Kidney tubule cell (primary cell): Measurements from ENCODE around the gene ACD.

Experiments used
- DNase-seq: peaks from one replicate; pipeline ENCODE4 v3.0.0-alpha.2; 2018; ENCODE audit warnings: low spot score

The ACD gene

DNA sequence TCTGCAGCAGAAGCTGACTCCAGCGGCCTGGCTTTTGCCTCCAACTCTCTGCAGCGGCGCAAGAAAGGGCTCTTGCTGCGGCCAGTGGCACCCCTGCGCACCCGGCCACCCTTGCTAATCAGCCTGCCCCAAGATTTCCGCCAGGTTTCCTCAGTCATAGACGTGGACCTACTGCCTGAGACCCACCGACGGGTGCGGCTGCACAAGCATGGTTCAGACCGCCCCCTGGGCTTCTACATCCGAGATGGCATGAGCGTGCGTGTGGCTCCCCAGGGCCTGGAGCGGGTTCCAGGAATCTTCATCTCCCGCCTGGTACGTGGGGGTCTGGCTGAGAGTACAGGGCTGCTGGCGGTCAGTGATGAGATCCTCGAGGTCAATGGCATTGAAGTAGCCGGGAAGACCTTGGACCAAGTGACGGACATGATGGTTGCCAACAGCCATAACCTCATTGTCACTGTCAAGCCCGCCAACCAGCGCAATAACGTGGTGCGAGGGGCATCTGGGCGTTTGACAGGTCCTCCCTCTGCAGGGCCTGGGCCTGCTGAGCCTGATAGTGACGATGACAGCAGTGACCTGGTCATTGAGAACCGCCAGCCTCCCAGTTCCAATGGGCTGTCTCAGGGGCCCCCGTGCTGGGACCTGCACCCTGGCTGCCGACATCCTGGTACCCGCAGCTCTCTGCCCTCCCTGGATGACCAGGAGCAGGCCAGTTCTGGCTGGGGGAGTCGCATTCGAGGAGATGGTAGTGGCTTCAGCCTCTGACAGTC lies 2.0 kb upstream of the ACD start:
- no peak for DNase-seq

DNA sequence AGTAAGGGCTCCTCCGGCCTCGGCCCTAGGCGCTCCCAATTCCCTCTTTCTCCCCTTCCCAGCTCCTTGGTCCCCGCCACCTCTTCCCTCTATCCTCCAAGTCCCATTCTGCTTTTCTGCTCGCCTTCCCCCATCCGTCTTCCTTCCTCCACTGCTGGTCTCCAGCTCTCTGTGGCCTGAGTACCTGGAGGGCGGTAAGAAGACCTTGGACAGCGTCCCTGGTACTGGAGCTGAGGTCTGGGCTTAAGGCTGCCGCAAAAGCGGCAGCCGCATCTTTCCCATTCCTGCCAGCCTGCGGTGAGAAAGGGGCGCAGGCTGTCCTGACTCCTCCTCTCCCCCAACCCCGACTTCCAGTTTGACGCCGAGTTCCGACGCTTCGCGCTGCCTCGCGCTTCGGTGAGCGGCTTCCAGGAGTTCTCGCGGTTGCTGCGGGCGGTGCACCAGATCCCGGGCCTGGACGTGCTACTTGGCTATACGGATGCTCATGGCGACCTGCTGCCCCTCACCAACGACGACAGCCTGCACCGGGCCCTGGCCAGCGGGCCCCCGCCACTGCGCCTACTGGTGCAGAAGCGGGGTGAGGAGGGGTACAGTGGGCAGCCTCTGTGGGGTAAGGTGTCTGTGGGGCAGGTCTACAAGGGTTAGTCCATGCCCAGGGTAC lies 1.2 kb upstream of the ACD start:
- peak; percentile 77 for DNase-seq

DNA sequence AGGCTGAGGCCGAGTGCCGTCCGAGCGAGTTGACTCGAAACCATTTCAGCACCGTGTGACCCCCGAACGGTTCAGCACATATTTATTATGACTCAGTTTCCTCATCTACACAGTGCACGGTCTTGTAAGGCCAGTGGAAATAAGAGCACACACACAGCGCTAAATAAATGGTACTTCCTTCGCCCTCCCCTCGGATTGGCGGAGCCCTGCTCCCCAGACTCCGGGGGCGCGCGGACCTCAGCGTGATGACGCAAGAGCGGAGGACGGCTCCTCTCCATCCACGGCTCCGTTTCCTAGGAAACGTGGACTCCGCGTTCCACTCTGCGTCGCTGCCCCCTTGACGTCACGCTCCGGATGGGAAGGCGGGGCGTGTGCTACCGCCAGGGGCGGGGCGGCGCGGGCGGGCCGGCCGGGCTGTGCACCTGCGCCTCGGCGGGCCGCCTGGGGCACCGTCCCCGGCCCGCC lies 536 bp upstream of the ACD start, which contains the start of gene PARD6A:
TSS of gene PARD6A (plus strand) at position 397 of the 465 bp plus-strand sequence. CDS start 79 bp downstream, outside the sequence.
- peak; percentile 97 for DNase-seq

DNA sequence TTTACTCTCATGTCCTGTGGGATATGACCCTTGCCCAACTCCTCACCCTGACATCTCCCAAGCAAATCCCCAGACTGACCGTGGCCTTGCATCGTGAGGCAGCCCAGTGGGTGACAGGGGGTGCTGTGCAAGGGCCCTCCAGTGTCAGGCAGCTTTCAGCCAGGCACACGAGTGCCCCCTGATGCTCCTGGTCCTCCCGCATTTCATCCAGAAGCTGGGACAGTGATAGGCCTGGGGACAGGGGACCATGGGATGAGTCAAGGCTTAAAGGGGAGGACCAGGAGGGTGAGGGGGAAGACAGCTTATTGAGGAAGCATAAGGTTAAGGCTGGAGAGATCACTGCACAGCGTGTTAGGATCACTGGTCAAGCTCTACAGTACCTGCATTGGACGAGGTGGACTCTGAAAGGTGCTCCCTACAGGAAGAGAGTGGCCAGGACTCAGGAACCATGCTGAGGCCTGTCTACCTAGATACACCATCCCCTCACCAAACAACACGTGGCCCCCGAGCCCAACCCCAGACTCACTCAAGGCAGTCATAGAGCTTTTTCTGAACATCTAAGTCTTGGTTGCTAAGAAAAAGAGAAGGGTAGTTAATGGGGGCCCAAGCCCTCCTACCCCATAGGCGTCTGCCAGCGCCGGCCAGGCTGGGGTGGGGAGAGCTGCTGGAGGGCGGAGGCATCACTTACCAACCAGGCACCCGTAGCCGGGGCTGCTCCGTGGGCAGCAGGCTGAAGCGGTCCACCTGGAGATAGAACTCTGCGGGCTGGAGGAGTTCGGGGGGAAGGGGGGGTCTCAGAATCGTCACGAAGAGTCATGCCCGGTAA lies 998 bp downstream of the ACD start:
- DNase-seq, result no peak

DNA sequence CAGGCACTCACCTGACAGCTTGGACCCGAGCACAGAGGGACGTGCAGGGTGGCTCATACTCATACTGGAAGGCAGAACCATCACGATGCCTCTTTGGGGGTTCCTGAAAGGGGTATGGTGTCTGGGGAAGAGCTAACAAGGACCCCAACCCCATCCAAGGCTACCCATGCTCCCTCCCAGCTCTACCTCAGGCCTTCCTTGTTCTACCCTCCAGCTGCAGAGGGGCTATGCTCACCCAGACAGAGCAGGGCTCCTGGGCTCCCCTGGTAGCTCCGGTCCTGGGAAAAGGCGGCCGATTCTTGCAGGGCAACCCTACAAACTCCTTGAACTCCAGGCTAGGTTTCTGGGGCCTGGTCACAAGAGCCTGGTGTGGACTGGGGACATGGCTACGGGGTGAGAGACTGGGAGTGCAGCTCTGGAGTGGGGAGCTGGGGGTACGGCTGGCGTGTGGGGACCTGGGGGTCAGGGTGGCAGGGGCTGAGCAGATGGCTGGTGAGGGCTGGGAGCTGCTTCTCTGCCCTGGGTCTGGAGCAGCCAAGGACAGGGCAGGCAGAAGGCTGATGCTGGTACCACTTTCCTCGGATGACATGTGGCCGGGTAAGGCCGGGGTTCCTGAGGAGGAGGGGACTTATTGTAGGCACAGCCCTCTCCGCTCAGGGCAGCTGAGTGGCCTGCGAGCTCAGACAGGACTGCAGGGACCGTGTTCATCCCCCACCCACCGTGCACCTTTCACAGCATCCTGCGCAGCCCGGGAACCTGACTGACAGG lies 2.1 kb downstream of the ACD start:
- DNase-seq, result no peak

DNA sequence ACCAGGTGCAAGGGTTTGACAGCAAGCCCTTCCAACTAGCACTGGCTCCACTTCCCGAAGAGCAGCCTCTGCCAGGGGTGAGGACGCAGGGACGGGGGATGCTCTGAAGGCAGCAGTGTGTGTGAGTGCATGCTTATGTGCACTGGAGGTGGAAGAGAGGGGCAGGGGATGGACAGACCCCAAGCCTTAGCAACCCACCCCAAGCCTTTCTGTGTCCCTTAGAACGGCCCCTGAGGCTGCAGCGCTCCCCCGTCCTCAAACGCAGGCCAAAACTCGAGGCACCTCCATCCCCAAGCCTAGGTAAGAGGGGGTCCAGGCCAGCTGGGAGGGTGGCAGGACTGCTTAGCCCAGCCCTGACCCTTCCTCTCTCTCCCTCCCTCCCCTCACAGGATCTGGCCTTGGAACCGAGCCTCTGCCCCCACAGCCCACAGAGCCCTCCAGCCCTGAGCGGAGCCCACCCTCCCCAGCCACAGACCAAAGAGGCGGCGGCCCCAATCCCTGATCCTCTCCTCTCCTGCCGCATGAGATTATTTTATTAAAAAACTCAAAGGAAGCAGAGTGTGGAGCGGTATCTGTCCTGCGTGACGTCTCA lies 2.9 kb downstream of the ACD start:
- DNase-seq, result no peak

DNA sequence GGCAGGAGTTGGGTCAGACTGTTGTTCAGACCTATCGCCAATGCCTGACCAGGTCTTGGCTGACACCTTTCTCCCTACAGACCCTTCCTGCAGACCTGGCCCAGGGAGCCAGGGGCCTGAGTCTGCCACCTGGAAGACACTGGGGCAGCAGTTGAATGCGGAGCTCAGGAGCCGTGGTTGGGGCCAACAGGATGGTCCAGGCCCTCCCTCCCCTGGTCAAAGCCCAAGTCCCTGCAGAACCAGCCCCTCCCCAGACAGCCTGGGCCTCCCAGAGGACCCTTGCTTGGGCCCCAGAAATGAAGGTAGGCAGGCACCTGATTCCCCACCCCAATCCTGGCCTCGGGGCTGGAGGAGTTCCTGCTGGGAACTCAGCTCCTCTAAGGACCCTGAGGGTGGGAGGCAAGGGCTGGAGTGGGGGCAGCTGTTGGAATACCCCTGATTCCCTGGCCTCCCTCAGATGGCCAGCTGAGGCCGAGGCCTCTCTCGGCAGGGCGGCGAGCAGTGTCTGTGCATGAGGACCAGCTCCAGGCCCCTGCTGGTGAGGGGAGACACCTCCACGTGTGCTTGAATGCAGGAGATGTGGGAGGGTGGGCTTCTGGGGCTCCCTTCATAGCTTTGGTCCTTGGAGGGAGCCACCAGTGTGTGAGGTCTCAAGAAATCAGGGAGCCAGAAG lies 3.6 kb downstream of the ACD start:
- no peak for DNase-seq

DNA sequence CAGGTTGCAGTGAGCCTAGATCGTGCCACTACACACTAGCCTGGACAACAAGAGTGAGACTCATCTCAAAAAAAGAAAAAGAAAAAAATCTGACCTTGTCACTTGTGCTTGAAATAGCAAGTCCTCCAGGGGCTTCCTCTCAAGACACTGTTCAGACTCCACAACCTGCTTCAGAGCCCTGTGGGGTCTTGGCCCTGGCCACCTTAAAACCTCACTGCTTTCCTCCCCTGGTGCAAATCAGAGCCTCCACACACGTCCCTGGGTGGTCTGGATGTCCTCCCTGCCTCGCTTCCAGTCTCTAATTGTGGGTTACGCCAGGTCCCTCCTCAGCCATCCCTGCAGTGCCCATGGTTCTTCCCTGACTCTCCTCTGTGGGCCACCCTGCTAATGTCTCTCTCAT lies 4.7 kb downstream of the ACD start:
- DNase-seq, result no peak

DNA sequence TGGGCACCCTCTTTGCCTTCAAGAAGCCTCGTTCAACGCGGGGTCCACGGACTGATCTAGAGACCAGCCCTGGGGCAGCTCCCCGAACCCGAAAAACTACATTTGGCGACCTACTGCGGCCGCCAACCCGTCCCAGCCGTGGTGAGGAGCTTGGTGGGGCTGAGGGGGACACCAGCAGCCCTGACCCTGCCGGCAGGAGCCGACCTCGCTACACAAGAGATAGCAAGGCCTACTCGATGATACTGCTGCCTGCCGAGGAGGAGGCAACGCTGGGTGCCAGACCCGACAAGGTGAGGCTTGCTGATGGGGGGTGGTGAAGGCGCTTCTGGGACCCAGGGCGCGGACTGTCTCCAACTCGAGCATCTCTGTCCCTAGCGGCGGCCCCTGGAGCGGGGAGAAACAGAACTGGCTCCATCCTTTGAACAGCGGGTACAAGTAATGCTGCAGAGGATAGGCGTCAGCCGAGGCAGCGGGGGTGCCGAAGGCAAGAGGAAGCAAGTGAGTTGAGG lies 5.6 kb downstream of the ACD start:
- DNase-seq, result no peak

DNA sequence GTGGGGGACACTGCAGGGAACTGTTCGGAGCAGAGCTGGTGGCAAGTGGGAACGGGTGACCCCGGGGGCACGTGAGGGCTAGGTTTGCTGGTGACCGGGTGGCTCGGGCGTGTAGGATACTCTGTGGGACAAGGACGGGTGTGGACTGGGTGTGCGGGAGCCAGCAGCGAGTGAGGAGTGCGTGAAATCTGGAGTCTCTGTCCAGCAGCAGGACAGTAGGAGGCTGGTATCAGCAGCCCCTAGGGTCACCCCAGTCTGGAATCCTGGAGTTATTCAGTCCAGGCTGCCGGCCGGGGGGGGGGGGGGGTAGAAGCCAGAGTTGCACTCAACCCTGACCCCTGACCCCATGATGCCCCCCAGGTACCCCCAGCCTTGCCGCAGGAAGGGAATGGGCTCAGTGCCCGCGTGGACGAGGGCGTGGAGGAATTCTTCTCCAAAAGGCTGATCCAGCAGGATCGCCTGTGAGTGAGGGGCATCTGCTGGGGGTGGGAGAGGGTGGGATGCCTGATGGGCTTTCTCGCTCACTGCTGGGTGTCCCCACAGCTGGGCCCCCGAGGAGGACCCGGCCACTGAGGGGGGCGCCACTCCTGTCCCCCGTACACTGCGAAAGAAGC lies 6.2 kb downstream of the ACD start:
- DNase-seq, result no peak

DNA sequence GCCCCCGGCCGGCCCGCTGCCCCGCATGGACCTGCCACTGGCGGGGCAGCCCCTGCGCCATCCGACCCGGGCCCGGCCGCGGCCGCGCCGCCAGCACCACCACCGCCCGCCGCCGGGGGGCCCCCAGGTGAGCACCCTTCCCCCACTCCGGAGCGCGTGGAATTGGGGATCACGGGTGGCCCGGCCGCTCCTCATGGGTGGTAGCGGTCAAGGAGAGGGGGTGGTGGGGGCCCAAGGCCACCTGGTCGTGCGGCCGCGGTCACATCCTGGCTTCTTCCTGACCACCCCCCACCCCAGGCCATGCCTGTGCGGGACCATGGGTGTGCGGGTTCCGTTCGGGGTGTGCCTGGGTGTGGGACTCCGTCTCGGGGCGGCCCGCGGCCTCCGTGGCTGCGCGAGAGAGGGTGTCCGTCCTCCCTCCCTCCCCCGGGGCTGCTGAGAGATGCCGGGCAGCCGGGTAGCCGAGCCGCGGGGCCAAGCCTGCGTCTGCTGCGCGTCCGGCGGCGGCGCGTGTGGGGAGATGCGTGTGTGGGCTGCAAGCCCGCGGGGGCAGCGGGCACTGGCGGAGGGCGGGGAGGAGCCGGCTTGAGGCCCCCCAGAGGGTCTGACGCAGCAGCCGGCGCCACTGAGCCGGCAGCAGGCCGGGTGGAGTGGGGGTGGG lies 6.8 kb downstream of the ACD start:
- no peak for DNase-seq

DNA sequence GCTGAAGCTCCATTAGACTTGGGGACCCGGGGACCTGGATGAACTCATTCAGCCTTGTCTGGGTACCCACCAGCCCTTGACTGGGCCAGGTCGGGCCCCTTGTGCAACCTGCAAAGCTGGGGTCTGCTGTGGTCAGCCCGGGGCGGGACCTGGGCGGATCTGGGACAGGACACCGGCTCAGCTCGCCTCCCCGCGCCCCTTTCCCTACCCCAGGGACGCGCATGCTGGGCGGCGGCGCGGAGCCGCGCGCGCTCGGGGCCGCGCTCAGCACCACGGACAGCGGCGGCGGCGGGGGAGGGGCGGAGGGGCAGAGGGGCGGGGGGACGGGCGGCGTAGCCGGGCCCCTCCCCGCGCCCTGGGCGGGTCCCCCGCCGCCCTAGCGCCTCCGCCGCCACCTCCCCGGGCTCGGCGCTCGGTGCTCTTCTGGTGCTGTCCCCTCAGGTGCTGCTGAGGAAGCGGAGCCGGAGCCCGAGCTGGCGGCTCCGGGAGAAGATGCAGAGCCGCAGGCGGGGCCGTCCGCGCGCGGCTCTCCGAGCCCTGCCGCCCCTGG lies 7.4 kb downstream of the ACD start:
- peak; percentile 50 for DNase-seq

DNA sequence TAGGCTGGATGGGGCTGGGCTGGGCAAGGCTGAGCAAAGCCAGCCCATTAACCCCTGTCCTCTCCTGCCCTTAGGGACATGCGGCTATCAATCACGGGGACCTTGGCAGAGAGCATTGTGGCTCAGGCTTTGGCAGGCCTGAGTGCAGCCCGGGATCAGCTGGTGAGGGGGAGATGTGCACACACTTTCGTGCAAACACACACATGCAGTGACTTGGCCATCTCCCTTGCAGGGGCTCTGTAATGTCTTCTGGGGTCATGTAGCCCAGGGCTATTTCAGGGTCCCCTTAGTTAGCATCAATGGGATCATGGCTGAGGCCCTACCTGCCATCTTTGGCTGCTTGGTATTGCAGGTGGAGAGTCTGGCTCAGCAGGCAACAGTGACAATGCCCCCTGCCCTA lies 8.2 kb downstream of the ACD start:
- no peak for DNase-seq

DNA sequence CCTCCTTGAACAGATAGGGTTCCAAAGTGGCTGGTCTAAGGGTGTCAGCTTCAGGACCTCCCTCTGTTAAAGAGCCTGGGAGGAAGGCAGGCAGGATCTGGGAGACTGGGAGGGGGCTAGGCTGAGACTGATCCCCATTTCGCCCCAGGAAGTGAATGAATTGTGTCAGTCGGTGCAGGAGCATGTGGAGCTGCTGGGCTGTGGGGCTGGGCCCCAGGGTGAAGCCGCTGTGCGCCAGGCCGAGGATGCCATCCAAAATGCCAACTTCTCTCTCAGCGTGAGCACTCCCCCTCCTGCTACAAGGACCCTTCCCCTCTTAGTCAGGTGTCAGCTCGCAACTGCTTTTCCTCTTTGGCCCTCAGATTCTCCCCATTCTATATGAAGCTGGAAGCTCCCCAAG lies 9.0 kb downstream of the ACD start:
- no peak for DNase-seq

DNA sequence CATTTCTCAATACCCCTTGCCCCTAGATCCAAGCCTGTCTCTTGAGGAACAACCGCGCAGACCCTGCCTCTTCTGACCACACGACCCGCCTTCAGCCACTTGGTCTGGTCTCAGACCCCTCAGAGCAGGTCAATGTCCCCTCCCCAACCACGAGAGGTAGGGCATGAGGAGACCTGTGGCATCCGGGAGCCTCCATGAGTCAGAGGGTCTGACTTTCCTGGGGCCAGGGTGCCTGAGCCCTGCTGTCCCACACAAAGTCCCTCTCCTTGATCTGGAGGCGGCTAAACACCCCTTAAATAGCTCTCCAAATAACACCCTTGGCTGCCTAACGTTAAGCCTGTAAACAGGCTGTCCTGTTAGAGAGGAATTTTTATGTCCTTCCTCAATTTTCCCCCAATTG lies 10.0 kb downstream of the ACD start:
- DNase-seq, result no peak

DNA sequence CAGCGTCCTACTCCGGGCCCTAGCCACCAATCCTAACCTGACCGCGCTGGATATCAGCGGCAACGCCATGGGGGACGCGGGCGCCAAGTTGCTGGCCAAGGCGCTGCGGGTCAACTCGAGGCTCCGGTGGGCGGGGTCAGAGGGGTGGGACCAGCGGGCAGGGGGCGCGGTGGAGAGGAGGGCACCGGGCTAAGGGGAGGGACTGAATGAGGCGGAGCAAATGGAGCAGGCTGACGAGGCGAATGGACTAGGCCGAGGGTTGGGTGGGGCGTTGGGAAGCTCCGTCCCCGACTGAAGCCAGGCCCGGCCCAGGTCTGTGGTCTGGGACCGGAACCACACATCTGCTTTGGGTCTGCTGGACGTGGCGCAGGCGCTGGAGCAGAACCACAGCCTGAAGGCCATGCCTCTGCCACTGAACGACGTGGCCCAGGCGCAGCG lies 10.5 kb downstream of the ACD start:
- no peak for DNase-seq

DNA sequence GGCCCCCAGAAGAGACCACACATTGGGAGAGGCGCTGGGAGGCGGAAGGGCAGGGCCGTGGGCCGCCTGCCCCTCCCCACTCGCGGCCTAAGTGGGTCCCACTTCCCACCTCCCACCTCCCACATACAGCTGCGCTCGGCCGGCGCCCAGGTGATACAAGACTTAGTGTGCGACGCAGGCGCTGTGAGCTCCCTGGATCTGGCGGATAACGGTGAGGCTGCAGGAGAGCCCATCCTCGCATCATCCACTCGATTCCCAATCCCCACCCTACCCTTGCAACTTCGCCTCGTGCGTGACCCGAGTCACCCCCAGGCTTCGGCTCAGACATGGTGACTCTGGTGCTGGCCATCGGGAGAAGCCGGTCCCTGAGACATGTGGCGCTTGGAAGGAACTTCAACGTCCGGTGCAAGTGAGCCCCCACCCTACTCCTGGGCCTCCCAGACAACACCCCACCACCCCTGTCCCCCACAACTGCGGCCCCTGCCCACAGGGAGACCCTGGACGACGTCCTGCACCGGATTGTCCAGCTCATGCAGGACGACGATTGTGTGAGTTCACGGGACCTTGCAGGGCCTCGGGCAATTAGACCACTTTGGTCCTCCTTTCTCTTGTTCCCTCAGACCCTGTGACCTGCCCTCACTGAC lies 11.2 kb downstream of the ACD start:
- DNase-seq, result no peak

DNA sequence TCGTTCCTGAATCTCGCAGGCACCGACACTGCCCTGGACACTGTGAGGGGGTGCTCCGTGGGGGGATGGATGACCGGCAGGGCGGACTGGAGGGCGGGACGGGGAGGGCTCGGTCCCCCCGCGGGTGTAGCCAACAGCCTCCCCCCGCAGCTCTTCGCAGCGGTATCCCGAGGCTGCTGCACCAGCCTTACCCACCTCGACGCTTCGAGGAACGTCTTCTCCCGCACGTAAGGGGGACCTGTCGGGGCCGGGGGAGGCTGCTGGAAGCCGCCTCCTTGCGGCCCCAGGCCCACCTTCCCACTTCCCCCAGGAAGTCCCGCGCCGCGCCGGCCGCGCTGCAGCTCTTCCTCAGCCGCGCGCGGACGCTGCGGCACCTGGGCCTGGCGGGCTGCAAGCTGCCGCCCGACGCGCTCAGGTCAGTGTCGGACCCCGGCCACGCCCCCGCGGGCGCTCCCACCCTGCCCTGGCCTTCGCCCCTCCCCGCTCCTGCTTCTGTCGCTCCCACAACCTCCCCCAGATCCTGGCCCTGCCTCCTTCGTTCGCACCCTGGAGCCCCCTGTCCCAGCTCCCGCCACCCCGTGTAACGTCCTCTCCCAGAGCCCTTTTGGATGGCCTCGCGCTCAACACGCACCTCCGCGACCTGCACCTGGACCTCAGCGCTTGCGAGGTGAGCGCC lies 11.8 kb downstream of the ACD start:
- DNase-seq, result no peak
